Lower lobe of right lung (tissue), 2 donors: ENCODE measurements around the gene CUX1. TPM values are rescaled to one million over a fixed set of nuclear protein-coding genes. Genes with fewer than 3 reads are reported as not detected.

Experiments used
- ATAC-seq, 2 donors: fragments of 200-7000 bp; cut with Tn5 transposase; one replicate each; pipeline ENCODE4 v1.9.1; 2020 to 2022; ENCODE audit warnings: mild to moderate bottlenecking in 2 of 2, moderate library complexity in 2 of 2
- DNase-seq: peaks from one replicate; pipeline ENCODE4 v3.0.0-alpha.2; 2020
- H3K27ac ChIP-seq: fragments of 200-600 bp; one replicate; pipeline ENCODE4 v1.8.0; 2022
- H3K27me3 ChIP-seq: fragments of 200-600 bp; one replicate; pipeline ENCODE4 v1.8.0; 2022; ENCODE audit warnings: low read depth
- H3K36me3 ChIP-seq: fragments of 200-600 bp; one replicate; pipeline ENCODE4 v1.8.0; 2022; ENCODE audit warnings: mild to moderate bottlenecking
- H3K4me1 ChIP-seq: fragments of 200-600 bp; one replicate; pipeline ENCODE4 v1.8.0; 2022
- H3K4me3 ChIP-seq: fragments of 200-600 bp; one replicate; pipeline ENCODE4 v1.8.0; 2022; ENCODE audit warnings: mild to moderate bottlenecking
- H3K9me3 ChIP-seq: fragments of 200-600 bp; one replicate; pipeline ENCODE4 v1.8.0; 2022
- intact Hi-C: fragments of 100-400 bp; cut with DNase I; formaldehyde crosslinking; loops from one replicate; pipeline ENCODE4 v1.11.0; 2022
- total RNA-seq: library from RNA; stranded (reverse); fragmentation: NEBNext Ultra II Directional; extraction: Animal tissue kit (Norgen Biotek cat#: 25700); gene quantifications from one replicate; pipeline ENCODE4 v1.2.1, GENCODE V29; 2021
- TF ChIP-seq, protein P1 (sequence below): fragments of 200-600 bp; IDR thresholded peaks from one replicate; pipeline ENCODE4 v1.8.0; 2022; ENCODE audit warnings: antibody characterized with exemption, mild to moderate bottlenecking
- donor health status: DM: no; HTN: yes; CAD: no; lungs with severe emphysema.

CUX1 gene
- total RNA-seq, 1 donor from 2014 or later, result 118 TPM

GRCh38 chr7:102125127-102125596 lies 307.7 kb downstream of the CUX1 start:
- ATAC-seq (peak; percentile 97), DNase-seq (peak; percentile 90)
- TF ChIP-seq, protein P1, sequence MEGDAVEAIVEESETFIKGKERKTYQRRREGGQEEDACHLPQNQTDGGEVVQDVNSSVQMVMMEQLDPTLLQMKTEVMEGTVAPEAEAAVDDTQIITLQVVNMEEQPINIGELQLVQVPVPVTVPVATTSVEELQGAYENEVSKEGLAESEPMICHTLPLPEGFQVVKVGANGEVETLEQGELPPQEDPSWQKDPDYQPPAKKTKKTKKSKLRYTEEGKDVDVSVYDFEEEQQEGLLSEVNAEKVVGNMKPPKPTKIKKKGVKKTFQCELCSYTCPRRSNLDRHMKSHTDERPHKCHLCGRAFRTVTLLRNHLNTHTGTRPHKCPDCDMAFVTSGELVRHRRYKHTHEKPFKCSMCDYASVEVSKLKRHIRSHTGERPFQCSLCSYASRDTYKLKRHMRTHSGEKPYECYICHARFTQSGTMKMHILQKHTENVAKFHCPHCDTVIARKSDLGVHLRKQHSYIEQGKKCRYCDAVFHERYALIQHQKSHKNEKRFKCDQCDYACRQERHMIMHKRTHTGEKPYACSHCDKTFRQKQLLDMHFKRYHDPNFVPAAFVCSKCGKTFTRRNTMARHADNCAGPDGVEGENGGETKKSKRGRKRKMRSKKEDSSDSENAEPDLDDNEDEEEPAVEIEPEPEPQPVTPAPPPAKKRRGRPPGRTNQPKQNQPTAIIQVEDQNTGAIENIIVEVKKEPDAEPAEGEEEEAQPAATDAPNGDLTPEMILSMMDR, result no peak
- intact Hi-C loops, result no loop called here
- peak overlapping the region; percentile 44 for H3K27ac ChIP-seq
- no peaks in the 10 kb centered on the region for H3K9me3 ChIP-seq
- H3K27me3 ChIP-seq, result no peaks in the 10 kb centered on the region
- peaks cover 3% of the 10 kb centered on the region for H3K36me3 ChIP-seq
- H3K4me1 ChIP-seq, result peaks cover 22% of the 10 kb centered on the region
- H3K4me3 ChIP-seq, result no peak overlapping the region

DNA sequence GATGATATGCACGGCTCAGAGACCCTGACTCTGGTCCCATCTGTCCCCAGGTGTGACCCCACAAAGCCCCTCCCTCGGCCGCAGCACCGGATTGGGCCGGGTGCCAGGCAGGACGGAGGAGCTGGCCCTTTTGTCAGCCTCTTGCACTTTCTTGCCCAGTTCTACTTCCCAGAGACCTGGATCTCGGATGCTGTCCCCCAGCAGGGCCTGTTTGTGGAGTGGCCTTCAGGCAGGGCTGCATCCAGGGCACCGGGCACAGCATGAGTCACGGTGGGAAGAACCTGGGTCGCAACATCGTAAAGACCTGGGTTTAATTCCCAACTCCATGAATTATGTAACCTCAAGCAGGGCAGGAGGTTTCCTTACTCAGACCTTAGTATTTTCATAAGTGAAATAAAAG lies 310.9 kb downstream of the CUX1 start:
- Histone ChIP-seq H3K27ac (no peak overlapping the region), H3K27me3 (no peaks in the 10 kb centered on the region), H3K4me1 (no peaks in the 10 kb centered on the region), H3K9me3 (no peaks in the 10 kb centered on the region), H3K4me3 (no peak overlapping the region), H3K36me3 (peaks cover 8% of the 10 kb centered on the region)
- no peak for ATAC-seq
- DNase-seq, result no peak
- TF ChIP-seq, protein P1, result no peak
- intact Hi-C loops, result no loop called here

DNA sequence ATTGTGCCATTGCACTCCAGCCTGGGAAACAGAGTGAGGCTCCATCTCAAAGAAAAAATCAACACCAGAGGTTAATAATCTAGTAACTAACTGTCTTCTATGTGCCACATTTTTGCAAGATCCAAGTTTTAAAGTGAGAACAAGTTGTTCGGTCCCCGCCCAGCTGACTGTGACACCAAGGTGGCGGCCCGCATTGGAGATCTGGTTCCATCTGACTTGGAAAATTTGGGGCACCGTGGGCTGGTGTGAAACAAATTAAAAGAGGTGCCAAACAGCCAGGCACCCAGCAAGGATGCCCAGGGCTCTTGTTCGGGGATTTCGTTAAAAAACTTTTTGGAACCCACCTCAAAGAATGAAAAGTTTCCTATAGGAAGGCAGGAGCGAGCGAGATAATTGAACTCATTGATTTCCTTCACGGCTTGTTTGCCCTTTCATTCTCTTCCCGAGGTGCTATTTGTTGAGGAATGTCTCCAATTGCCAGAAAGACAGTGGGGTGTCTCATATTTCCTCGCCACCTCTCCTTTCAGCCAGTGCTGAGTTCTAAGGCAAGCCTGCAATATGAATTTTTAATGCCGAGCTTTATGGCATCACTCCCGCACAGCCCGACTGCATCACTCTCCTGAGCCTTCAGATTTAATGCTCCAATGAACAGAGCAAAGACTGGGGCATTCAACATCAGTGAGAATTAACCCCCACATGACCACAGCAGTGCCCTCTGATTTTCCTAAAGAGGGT lies 312.4 kb downstream of the CUX1 start:
- no peak overlapping the region for H3K27ac ChIP-seq
- no peaks in the 10 kb centered on the region for H3K9me3 ChIP-seq
- no peak for DNase-seq

GRCh38 chr7:102132209-102132752 lies 314.9 kb downstream of the CUX1 start:
- Histone ChIP-seq H3K4me1 (no peaks in the 10 kb centered on the region), H3K27ac (no peak overlapping the region), H3K9me3 (no peaks in the 10 kb centered on the region), H3K4me3 (no peak overlapping the region), H3K36me3 (peaks cover 8% of the 10 kb centered on the region), H3K27me3 (no peaks in the 10 kb centered on the region)
- TF ChIP-seq, protein P1, result no peak
- intact Hi-C loops, result no loop called here
- DNase-seq, result no peak
- ATAC-seq, result no peak

More for the DNA sequence above, 312.4 kb downstream of the CUX1 start:
- Histone ChIP-seq H3K4me3 (no peak overlapping the region), H3K27me3 (no peaks in the 10 kb centered on the region), H3K4me1 (no peaks in the 10 kb centered on the region), H3K36me3 (peaks cover 8% of the 10 kb centered on the region)
- TF ChIP-seq, protein P1, result no peak
- intact Hi-C loops, result no loop called here
- ATAC-seq, result no peak

DNA sequence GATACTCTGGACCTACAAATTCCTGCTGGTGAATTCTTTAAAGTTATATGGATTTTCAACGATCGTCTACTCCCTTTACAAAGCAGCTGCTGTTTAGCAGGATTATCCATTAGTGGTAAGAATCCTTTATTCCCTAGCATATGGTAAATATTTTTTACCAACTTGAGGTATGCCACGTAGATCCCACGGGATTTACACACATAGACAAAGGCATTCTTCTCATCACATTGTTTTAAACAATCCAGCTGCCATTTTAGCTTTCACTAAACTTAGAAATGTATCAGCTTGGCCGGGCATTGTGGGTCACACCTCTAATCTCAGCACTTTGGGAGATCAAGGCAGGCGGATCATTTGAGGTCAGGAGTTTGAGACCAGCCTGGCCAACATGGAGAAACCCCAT lies 321.2 kb downstream of the CUX1 start:
- no peaks in the 10 kb centered on the region for H3K27me3 ChIP-seq
- no peaks in the 10 kb centered on the region for H3K9me3 ChIP-seq
- TF ChIP-seq, protein P1, result no peak
- H3K4me3 ChIP-seq, result no peak overlapping the region
- DNase-seq (no peak), ATAC-seq (no peak)
- intact Hi-C loops, result no loop called here
- H3K27ac ChIP-seq, result no peak overlapping the region
- peaks cover 9% of the 10 kb centered on the region for H3K4me1 ChIP-seq
- H3K36me3 ChIP-seq, result peaks cover 3% of the 10 kb centered on the region
